OCI-LY3 (cell line): ENCODE results near the gene AP1G1.

Experiments
- H2AFZ ChIP-seq: fragments of 200-600, 300-600 bp; shearing (Covaris generic); 2 replicates; pipeline ENCODE4 v1.6.0; 2014; ENCODE audit warnings: antibody characterized with exemption, low read depth, low read length
- H3K27ac ChIP-seq: fragments of 200-600, 300-600 bp; sonication (generic); 2 replicates; pipeline ENCODE4 v1.5.1; 2014; ENCODE audit warnings: mild to moderate bottlenecking, low read length, moderate library complexity, mixed read lengths
- H3K27me3 ChIP-seq: fragments of 200-600, 300-600 bp; sonication (generic); 2 replicates; pipeline ENCODE4 v1.6.1; 2014; ENCODE audit warnings: low read depth, low read length, mixed read lengths
- H3K36me3 ChIP-seq: fragments of 200-600, 300-600 bp; sonication (generic); replicated peaks from 2 replicates; pipeline ENCODE3; 2014; ENCODE audit warnings: low read depth, low read length, mixed read lengths
- H3K4me1 ChIP-seq: fragments of 300-600, 200-600 bp; sonication (generic); 2 replicates; pipeline ENCODE4 v1.6.1; 2014; ENCODE audit warnings: low read length, mixed read lengths
- H3K4me2 ChIP-seq: fragments of 200-600, 300-600 bp; sonication (generic); 2 replicates; pipeline ENCODE4 v1.6.1; 2014; ENCODE audit warnings: low read length, mixed read lengths
- H3K4me3 ChIP-seq: fragments of 300-600, 200-600 bp; sonication (generic); 2 replicates; pipeline ENCODE4 v1.5.1; 2014; ENCODE audit warnings: antibody characterized with exemption, mild to moderate bottlenecking, low read length, moderate library complexity
- H3K79me2 ChIP-seq: fragments of 300-600, 200-600 bp; shearing (Covaris generic); 2 replicates; pipeline ENCODE4 v1.6.1; 2014; ENCODE audit warnings: mild to moderate bottlenecking, low read length, mixed read lengths
- H3K9ac ChIP-seq: fragments of 300-600, 200-600 bp; shearing (Covaris generic); 2 replicates; pipeline ENCODE4 v1.6.0; 2014; ENCODE audit warnings: mild to moderate bottlenecking, low read length, moderate library complexity
- H3K9me3 ChIP-seq: fragments of 200-600, 300-600 bp; shearing (Covaris generic); 2 replicates; pipeline ENCODE4 v1.6.1; 2014; ENCODE audit warnings: low read length, mixed read lengths; ENCODE audit not compliant: insufficient read depth
- H4K20me1 ChIP-seq: fragments of 200-600, 300-600 bp; sonication (generic); 2 replicates; pipeline ENCODE4 v1.6.1; 2016; ENCODE audit warnings: low read length, mixed read lengths; ENCODE audit not compliant: insufficient read depth
- CTCF ChIP-seq: fragments of 200-600, 300-600 bp; sonication (generic); IDR thresholded peaks from 2 replicates; pipeline ENCODE4 v1.5.1; 2014; ENCODE audit warnings: antibody characterized with exemption, low read length, low read depth
- EZH2phosphoT487 ChIP-seq: fragments of 200-600 bp; shearing (Covaris generic); IDR thresholded peaks from 2 replicates; pipeline ENCODE4 v1.6.1; 2018; ENCODE audit warnings: antibody characterized with exemption, mixed run types, low read depth

The AP1G1 gene

GRCh38 chr16:71807905-71808592 lies 585 bp downstream of the AP1G1 start:
- H3K4me1 ChIP-seq, result peaks cover 17% of the 10 kb centered on the region
- H3K4me2 ChIP-seq, result peak overlapping the region; percentile 76
- peak overlapping the region; percentile 91; the same call in 1 of the 2 replicates for H2AFZ ChIP-seq
- no peaks in the 10 kb centered on the region for H3K27me3 ChIP-seq
- peak overlapping the region; percentile 92 for H3K4me3 ChIP-seq
- H3K79me2 ChIP-seq, result peaks cover 55% of the 10 kb centered on the region
- H3K36me3 ChIP-seq, result peaks cover 3% of the 10 kb centered on the region
- peak overlapping the region; percentile 90 for H3K9ac ChIP-seq
- peak overlapping the region; percentile 83 for H3K27ac ChIP-seq
- no peaks in the 10 kb centered on the region for H3K9me3 ChIP-seq
- H4K20me1 ChIP-seq, result no peaks in the 10 kb centered on the region
- TF ChIP-seq EZH2phosphoT487 (no peak), CTCF (no peak)

- Histone ChIP-seq H4K20me1 (no peaks in the 10 kb centered on the region), H3K4me1 (peaks cover 10% of the 10 kb centered on the region), H3K79me2 (peaks cover 86% of the 10 kb centered on the region), H3K4me3 (no peak overlapping the region), H3K27me3 (no peaks in the 10 kb centered on the region), H3K4me2 (no peak overlapping the region), H3K36me3 (peaks cover 3% of the 10 kb centered on the region), H3K9ac (no peak overlapping the region), H3K27ac (no peak overlapping the region), H2AFZ (no peak overlapping the region), H3K9me3 (no peaks in the 10 kb centered on the region)
- TF ChIP-seq CTCF, result no peak
- no peak for TF ChIP-seq EZH2phosphoT487
These were observed 5.3 kb downstream of the AP1G1 start for GRCh38 chr16:71803305-71803690.

GRCh38 chr16:71796501-71797097 lies 12.0 kb downstream of the AP1G1 start:
- no peak overlapping the region for H3K9ac ChIP-seq
- no peak overlapping the region for H3K27ac ChIP-seq
- peaks cover 7% of the 10 kb centered on the region for H3K36me3 ChIP-seq
- peaks cover 85% of the 10 kb centered on the region for H3K79me2 ChIP-seq
- H2AFZ ChIP-seq, result no peak overlapping the region
- no peaks in the 10 kb centered on the region for H3K27me3 ChIP-seq
- no peaks in the 10 kb centered on the region for H3K9me3 ChIP-seq
- TF ChIP-seq EZH2phosphoT487 (no peak), CTCF (no peak)
- peaks cover 32% of the 10 kb centered on the region for H4K20me1 ChIP-seq
- no peaks in the 10 kb centered on the region for H3K4me1 ChIP-seq
- H3K4me3 ChIP-seq, result no peak overlapping the region
- no peak overlapping the region for H3K4me2 ChIP-seq

- no peak for TF ChIP-seq EZH2phosphoT487
- no peak for TF ChIP-seq CTCF
- H3K36me3 ChIP-seq, result peaks cover 7% of the 10 kb centered on the region
- H4K20me1 ChIP-seq, result peaks cover 41% of the 10 kb centered on the region
These were observed 13.7 kb downstream of the AP1G1 start for GRCh38 chr16:71794943-71795342.

More at GRCh38 chr16:71794943-71795342, 13.7 kb downstream of the AP1G1 start:
- Histone ChIP-seq H3K9me3 (no peaks in the 10 kb centered on the region), H3K27me3 (no peaks in the 10 kb centered on the region), H3K9ac (no peak overlapping the region), H3K79me2 (peaks cover 93% of the 10 kb centered on the region), H3K4me1 (no peaks in the 10 kb centered on the region), H2AFZ (no peak overlapping the region), H3K4me2 (no peak overlapping the region), H3K27ac (no peak overlapping the region), H3K4me3 (no peak overlapping the region)
